Hematopoietic multipotent progenitor cell treated with erythropoietin and hydrocortisone succinate and interleukin-3 and kit ligand, for 6 days (in vitro differentiated cells): ENCODE measurements around the gene CACNA1I.

Experiments
- DNase-seq: peaks from one replicate; pipeline ENCODE4 v3.0.0-alpha.2; 2015

The CACNA1I gene

DNA sequence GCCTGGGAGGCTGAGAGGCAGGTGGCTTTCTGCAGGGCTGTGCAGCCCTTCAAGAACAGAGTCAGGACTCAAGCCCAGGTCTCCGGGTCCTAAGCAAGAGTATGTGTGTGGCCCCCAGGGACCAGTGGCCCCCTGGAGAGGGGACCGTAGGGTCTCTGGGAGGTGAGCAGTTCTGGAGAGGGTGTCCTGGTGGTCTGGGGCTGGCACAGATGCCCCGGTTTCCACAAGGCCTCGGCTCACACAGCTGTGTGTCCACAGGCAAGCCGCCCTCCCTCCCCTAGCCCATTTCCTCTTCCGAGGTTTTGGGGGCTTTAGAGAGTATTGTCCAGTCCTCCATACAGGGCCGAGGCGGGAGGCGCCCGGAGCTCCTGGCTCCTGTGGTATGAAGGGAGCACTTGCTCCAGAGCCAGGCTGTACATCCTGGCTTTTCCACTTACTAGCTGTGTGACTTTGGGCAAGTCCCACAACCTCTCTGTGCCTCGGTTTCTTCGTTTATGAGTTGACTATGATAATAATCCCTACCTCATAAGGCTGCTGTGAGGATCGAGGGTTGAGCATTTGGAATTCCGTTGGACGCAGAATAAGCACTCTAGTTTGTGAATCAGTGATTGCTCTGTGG lies 34.6 kb upstream of the CACNA1I start:
- DNase-seq, result no peak

DNA sequence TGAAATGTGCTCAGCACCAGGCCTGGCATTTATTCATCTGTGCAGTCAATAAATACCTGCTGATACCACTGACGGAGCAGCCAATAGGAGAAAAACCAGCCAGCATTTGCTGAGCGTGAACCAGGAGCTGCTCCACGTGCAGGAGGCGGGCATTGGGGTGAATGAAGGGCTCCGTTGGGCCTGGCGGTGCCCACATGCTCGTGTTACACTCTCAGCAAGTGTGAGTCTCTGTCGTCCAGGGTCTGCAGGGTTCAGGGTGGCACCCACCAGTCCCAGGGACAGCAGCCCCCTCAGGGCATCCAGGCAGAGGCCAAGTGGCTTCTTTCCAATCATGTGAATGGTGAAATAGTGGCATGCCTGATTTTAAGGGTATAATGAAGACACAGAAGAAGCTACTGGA lies 33.8 kb upstream of the CACNA1I start:
- no peak for DNase-seq

DNA sequence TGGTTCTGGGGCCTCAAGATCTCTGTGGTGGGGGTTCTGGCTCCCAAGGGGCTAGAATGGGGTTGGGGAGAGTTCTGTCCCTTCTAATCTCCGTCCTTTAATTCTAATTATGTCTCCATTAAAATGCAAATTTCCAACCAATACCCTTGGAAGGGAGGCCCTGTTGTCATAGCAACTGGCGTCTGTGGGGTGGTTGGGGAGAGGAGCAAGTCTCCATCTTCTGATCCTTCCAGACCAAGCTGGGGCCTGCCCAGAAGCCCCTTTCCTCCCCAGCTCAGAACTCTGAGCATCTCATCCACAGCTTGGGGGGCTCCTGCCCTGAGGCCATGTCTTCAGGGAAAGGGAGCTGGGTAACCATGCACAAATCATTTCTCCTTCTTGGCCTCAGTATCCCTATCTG lies 32.6 kb upstream of the CACNA1I start:
- DNase-seq, result no peak

DNA sequence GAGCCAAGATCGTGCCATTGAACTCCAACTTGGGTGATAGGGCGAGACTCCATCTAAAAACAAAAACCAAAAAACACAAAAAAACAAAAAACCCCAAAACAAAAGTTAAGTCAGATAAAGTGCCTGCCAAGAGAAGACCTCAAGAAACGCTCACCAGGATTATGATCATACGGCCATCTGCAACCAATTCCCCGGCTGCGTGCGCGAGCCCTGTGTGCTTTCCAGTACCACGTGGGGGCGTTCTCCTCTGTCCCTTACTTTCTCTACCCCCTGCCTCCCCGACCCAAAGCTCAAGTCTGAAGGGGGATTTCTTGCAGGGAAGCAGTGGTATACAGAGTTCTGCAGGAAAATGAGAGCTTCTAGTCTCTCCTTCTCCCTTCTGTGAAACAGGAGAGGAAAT lies 27.5 kb upstream of the CACNA1I start:
- DNase-seq, result peak; percentile 77

DNA sequence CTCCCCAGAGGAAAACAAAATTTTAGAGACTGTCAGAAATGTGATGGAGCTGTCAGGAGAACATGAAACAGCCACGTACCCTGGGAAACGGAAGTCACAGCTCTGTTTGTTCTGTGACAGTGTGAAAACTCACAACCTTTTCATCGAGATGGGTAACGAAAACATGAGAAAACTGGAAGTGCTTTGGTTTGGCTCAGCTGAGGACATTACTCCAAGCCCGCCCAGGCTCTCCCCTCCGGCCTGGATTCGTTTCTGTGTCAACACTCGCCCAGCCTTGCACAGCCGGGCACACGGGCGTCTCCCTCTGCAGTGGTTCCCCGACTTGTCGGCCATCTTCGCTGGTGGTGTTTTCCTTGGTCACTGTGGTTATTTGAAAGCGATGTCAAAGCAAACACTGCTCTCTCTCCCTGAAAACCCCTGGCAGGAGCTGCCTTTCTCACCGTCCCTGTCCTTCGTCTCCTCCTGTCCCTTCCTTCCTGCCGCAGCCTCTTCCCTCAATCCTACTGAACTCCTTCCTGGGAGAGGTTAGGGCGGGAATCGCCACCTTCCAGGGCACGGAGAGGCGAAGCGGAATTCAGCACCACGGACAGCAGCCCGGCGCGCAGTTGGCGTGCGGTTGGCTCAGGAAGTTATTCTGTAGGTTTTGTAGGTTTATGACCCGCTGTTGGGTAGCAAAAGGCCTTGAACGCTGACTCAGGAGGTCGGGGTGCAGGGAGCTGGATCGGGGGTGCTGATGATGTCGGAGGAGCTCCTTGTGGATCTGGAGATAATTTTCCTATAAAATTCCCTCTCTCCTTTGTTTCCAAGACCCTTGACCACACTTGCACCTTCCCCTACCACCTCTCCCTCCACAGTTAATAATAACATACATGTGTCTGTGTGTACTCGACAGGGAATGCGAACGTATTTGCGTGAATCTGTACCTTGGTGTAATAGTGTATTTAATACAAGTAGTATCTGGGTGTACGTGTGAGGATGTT lies 24.9 kb upstream of the CACNA1I start:
- DNase-seq, result peak; percentile 78

DNA sequence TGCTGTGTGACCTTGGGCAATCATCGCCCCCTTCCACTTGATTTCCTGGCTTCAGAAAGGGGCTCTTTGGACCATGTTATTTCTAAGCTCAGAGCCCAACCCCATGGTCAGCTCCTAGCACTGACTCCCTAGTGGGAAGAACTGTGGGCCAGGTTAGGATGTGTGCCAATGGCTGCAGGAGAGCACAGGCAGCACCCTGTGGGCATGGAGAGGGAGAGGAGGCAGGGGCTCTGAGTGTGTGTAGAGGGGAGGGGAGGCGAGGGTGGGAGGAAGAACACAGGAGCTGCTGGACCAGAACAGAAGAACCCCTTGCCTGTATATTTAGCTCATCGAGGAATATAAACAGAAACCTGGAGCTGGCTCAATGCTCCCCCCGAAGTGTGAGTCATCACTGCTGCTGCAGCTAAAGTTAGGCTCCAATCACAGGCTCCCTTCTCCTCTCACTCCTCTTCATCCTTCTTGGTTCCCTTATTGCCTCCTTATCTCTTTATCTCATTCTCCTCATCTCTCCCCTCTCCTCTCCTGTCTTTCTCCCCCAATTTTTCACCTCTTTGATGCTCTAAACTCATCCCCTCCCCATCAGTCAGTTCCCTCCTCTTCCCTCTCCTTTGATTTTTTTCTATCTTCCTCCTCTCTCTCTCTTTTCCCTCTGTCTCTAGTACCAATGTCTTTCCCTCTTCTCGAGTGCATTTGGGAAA lies 23.5 kb upstream of the CACNA1I start:
- DNase-seq, result no peak

DNA sequence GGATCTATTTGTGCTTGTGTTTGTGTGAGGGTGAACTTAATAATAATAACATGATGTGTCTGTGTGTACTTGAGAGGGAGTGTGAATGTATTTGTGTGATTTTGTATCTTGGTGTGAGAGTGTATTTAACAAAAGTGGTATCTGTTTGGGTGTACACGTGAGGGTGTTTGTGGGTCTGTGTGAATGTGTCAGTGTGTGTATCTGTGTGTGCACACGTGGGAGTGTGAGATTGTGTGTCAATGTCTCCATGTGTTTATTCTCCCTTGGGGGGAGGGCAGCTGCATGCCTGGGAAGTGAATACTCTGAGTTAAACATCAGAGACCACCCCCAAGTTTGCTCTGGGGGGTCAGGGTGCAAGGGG lies 23.0 kb upstream of the CACNA1I start:
- no peak for DNase-seq

DNA sequence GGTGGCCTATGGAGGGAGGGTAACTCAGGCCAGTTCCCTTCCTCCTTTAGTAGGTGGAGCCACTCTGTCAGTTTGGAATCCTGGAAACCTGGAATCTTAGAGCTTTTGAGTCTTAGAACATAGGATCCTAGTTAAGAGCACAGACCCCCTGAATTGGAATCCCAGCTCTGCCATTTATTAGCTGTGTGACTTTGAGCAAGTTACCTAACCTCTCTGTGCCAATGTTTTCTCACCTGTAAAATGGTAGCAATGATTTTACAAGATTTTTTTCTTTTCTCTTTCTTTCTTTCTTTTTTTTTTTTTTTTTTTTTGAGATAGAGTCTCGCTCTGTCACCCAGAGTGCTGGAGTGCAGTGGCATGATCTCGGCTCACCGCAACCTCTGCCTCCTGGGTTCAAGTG lies 17.1 kb upstream of the CACNA1I start:
- DNase-seq, result no peak

DNA sequence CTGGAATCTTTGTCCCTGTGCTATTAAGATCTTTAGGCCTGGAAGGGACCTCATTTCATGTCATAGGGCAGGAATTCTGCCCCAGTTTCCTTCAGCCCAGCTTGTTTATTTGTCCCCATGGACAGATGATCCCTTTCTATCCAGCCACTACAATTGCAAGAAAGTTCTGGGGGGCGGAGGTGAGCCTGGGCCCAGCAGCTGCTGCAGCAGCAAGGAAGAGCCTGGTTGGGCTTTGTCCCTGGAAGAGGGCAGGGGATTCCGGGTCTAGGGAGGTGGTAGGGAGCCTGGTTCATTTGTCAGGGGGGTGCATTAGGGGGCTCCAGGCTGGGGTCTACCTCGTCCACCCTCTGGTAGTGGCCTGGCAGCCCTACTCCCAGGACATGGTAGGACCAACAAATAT lies 16.4 kb upstream of the CACNA1I start:
- no peak for DNase-seq

DNA sequence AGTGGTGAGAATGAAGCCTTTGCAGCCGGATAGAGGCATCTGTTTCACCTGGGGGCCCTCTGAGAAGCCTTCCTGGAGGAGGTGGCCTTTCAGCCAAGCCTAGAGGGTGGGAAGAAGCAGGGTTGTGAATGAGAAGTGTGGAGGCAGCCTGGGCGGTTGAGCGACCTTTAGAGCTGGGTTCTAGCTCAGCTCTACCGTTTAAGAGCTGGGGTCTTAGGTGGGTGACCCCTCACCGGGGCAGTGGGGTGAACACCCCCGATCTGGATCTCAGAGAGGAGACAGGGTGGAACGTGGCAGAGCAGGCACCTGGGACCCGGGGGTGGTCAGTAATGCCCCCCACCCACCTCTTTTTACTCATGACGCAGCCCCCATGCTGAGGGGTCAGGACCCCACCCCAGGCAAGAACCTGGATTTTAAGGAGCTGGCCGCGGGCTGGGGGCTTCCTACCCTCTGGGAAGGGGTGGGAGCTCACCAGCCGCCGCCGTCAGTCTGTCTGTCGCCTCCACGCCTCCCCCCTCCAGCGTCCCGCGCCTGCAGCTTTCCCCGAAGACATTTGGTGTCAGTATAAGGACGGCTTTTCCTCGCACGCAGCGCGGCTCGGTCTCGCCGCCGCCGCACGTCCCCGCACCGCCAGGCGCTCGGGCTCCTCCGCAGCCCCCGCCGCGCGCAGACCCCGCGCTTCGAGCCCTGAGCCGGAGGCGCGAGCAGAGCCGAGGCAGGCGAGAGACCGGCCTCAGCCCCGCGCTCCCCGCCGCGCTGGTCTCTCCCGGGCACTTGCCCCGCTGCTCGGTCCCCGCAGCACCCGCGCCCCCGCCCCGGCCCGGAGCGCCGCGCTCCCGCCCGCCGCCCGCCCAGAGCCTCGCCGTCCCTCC lies 13.3 kb upstream of the CACNA1I start:
- DNase-seq, result peak; percentile 57

DNA sequence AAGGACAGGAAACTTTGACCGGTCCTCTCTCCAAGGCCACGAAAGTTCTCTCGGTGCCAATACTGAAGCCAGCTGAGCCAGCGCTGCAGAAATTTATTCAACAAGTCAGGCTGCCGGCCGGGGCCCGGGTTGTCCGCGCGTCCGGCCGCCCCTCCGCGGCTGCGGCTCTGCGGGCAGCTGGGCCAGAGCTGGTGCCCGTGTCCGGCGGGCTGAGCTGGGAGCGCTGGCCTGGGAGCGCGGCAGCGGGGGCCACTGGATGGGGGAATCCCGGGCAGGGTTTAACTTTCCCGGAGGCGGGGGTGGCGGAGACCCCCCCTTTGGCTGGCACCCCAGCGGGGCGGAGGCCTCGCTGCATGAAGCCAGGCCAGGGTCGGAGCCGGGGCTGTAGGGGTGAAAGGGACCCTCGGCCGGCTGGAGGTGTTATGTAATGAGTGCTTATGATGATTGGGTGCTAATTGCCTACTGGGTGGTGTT lies 12.3 kb upstream of the CACNA1I start:
- DNase-seq, result no peak

DNA sequence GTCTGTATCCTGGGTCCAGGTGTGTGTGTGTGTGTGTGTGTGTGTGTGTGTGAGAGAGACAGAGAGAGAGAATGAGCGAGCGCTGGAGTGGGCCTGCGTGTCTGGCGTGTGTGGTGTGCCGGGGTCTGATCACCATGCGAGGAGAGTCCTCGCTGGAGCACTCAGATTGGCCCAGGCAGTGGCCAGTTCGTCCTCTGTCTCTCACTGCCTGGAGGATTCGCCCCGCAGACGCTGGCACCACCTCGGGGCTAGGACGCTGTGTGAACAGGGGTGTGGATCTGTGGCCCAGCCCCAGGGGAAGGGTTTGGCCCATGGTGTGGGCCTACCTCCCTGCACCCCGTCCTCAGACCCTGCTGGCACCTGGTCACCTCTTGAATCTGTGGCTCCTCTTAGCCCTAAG lies 11.6 kb upstream of the CACNA1I start:
- no peak for DNase-seq

DNA sequence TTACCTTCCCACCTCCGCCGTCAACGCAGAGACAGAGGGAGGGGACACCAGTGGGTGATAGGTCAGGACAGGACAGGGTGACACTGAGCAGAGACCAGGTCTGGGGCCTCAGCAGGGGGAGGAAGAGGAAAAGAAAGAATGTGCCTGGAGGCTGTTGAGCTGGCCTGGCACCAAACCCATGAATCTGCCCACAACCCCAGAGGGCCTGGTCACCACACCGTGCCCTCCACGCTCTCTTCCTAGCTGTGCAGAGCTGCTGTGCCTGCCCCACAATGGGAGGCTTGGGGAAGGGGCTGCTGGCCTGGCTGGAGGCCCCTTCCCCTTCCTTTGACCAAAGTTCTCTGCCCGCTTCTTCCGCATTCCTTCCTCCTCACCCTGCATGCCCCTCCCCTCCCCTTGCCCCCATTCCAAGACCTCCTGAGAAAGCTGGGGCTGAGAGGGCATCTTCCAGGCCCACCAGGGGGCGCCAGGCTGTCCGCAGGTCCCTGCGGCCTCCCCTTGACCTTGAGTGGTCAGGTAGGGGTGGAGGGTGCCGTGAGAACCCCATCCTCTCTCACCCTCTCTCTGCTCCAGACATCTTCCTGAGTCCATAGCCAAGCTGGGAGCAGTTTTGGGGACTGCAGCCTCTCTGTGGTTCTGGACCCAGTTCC lies 11.0 kb upstream of the CACNA1I start:
- no peak for DNase-seq

DNA sequence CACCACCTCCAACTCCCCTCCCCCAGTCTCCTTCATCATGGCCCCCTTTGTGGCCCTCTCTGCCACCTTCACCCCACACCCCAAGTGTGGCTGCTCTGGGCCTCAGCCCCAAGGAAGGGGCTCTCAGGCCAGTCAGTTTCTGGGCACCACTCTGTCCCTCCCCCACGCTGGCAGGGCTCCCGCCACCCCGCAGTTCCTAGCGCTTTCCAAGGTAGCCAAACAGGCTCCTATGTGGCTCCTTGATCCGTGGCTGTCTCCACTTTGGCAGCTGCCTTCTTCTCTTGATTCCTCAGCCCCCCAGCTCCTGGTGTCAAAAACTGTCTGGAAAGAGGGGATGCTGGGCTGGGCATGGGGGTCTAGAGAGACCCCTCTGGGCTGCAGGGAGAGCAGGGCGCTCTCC lies 10.4 kb upstream of the CACNA1I start:
- DNase-seq, result no peak

DNA sequence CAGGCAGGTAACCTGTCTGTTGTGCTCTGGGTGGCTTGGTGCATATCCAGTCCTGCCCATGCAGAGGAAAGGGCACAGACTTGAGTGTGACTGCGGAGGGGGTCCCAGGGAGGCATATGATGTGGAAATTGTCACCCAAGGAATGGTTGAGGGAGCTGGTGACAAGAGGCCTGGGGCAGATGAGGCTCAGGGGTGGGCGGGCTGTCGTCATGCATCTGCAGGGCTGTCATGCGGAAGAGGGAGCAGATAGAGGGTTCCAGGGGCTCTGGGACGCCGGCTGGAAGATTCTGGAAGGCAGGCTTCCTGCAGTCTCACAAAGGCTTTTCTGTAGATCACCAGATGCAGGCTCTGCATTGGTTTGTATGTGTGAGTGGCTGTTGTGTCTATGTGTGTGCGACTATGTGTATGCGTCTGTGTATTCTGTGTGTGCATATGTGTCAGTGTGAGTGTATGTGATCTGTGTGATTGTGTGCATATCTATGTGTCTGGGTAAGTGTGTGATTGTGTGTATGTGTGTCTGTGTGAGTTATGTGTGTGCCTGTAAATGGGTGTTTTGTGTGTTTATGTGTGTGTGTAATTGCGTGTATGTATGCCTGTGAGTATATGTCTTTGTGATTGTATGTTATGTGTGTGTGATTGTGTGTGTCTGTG lies 7.6 kb upstream of the CACNA1I start:
- no peak for DNase-seq

DNA sequence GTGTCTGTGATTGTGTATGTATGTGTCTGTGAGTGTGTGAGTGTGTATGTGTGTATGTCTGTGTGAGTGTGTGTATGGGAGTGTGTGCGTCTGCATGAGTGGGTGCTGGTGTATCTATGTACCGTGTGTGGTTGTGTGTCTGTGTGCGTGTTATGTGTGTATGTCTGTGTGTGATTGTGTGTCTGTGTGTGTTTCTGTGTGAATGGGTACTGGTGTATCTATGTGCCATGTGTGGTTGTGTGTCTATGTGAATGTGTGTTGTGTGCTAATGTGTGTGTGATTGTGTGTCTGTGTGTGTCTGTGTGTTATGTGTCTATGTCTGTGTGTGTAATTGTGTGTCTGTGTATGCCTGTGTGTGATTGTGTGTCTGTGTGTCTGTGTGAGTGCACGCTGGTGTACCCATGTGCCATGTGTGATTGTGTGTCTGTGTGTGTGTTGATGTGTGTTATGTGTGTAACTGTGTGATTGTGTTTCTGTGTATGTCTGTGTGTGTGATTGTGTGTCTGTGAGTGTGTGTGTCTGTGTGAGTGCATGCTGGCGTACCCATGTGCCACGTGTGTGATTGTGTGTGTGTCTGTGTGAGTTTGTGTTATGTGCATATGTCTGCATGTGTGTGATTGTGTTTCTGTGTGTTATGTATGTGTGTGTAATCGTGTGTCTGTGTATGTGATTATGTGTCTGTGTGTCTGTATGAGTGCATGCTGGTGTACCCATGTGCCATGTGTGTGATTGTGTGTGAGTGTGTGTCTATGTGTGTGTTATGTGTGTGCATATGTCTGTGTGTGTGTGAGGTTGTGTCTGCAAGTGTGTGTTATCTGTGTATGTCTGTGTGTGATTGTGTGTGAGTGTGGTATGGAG lies 6.8 kb upstream of the CACNA1I start:
- no peak for DNase-seq

DNA sequence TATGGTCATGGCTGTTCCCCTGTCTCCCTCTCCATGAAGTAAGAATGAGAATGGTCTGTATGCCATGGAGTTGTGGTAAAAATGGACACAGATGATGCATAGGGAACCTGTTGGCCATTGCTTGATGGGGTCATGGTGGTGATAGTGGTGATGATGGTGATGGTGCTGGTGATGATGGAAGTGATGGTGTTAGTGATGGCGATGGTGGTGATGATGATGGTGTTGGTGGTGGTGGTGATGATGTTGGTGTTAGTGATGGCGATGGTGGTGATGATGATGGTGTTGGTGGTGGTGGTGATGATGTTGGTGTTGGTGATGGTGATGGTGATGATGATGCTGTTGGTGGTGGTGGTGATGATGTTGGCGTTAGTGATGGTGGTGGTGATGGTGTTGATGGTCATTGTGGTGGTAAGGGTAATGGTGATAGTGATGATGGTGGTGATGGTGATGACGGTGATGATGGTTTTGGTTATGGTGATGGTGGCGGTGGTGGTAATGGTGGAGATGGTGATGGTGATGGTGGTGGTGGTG lies 5.1 kb upstream of the CACNA1I start:
- DNase-seq, result no peak

DNA sequence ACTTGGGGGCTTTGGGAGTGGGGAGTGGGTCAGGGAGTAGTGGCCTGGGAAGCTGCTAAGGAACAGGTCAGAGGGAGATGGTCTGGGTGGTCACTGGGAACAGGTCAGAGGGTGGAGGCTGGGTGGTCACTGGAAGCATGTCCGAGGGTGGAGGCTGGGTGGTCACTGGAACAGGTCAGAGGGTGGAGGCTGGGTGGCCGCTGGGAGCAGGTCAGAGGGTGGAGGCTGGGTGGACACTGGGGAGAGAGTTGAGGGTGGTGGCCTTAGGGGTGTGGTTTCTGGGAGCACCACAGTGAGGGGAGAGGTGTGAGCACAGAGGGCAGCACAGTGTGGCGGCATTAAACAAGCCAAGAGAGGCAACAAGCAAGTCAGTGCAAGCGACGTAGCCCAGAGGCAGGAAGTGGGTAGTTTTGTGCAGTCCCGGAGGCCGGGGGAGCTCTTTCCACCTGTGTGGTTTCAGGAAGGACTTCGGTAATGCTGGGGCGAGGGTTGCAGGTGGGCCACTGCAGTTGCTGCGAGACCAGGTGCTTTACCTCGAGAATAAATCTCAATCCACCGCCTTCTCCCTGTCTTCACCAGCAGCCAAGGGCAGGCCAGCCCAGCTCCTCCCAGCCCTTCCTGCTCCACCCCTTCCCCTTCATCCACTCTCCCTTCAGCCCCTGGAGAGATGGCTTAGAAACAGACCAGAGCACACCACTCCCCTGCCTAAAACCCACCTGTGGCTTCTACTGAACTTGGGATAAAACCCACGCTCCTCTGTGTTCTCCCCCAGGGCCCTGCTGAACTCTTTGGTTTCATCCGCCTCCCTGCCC lies 3.2 kb upstream of the CACNA1I start:
- DNase-seq, result no peak

DNA sequence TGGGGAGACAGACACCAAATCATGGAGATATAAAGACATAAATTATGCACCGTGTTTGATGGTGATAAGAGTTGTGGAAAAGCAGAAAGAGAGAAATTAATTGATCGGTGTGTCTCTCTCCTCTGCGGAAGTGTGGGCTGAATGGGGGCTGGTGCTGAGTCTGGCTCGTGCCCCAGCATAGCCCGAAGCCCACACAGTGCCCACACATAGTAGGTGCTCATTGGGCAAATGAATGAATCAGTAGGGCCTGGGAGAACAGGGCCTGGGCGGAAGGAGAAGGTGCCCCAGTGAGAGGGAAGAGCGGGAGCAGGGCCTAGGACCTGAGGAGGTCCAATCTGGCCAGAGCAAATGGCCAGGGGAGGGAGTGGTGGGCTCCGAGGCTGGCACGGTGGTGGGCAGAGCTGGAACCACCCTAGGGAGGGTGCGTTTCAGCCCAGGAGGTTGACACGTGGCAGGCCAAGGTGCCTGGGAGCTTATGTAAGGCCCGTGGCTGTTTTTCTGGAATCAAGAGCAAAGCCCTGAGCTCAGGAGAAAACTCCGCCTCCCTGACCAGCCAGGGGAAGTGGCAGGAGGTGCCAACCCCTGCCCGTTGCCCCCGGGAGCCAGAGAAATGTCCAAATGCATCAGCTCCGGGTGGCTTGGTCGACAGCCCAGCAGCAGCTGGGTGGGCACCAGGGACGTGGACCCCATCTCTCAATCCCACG lies 2.1 kb upstream of the CACNA1I start:
- DNase-seq, result no peak
